HepG2 (cell line): ENCODE data around the gene HPD. TPM values are rescaled to one million over a fixed set of nuclear protein-coding genes. Genes with fewer than 3 reads are reported as not detected.

Source experiments
- ASH2L ChIP-seq: fragments of 300-600, 200-600 bp; sonication (generic); IDR thresholded peaks from 2 replicates; pipeline ENCODE4 v1.7.0; 2017; ENCODE audit warnings: low read depth, mild to moderate bottlenecking, moderate library complexity, mixed read lengths, low read length; ENCODE audit not compliant: insufficient read length
- CHD2 ChIP-seq: IDR thresholded peaks from 2 replicates; pipeline ENCODE4 v1.6.1; 2011; ENCODE audit warnings: low read depth, low read length, improper control_type of control experiment
- MLLT10 ChIP-seq: sonication (generic); formaldehyde crosslinking; IDR thresholded peaks from 2 replicates; pipeline ENCODE4 v1.4.0; 2020; ENCODE audit warnings: missing genetic modification reagents
- RFXAP ChIP-seq: sonication (generic); formaldehyde crosslinking; IDR thresholded peaks from 2 replicates; pipeline ENCODE4 v1.4.0; 2020; ENCODE audit warnings: missing genetic modification reagents, borderline replicate concordance
- SMAD1 ChIP-seq: sonication (generic); formaldehyde crosslinking; IDR thresholded peaks from 2 replicates; pipeline ENCODE4 v1.4.0; 2020; ENCODE audit warnings: missing genetic modification reagents, low read depth, mild to moderate bottlenecking, borderline replicate concordance
- SP5 ChIP-seq: IDR thresholded peaks from 2 replicates; pipeline ENCODE4 v1.6.1; 2016; ENCODE audit warnings: low read depth, borderline replicate concordance
- SRSF1 ChIP-seq: fragments of 200-400 bp; formaldehyde crosslinking; optimal IDR thresholded peaks from 2 replicates; pipeline ENCODE3; 2017; ENCODE audit warnings: mild to moderate bottlenecking, low read depth, low read length, moderate library complexity
- U2AF1 ChIP-seq: fragments of 200-400 bp; formaldehyde crosslinking; optimal IDR thresholded peaks from 2 replicates; pipeline ENCODE3; 2017; ENCODE audit warnings: mild to moderate bottlenecking, low read depth, low read length
- ZBTB7A ChIP-seq: sonication (generic); formaldehyde crosslinking; IDR thresholded peaks from 2 replicates; pipeline ENCODE4 v1.8.0; 2022; ENCODE audit warnings: mild to moderate bottlenecking, missing genetic modification reagents
- ZNF672 ChIP-seq: sonication (generic); formaldehyde crosslinking; IDR thresholded peaks from 2 replicates; pipeline ENCODE4 v1.8.1; 2022; ENCODE audit warnings: missing genetic modification reagents
- polyA plus RNA-seq, 8 experiments: library from polyadenylated mRNA; depleted of rRNA in 3 of 8; stranded (reverse) in 7 of 8; unstranded in 1 of 8; fragments of >200 nt; fragmentation: Illumina TruSeq in 4 of 8; extraction: Trizol in 4 of 8; gene quantifications; 2 replicates each; pipeline versions ENCODE4 v1.2.1 to v1.2.3, GENCODE V29; 2011 to 2016; ENCODE audit warnings: low read depth in 4 of 8, missing spikeins in 1 of 8, mixed read lengths in 1 of 8; ENCODE audit not compliant: insufficient read depth in 1 of 8
- total RNA-seq, 5 experiments: library from RNA; depleted of rRNA; stranded (reverse); fragments of >200 nt; fragmentation: Illumina TruSeq; extraction: Trizol; gene quantifications; 2 replicates each; pipeline ENCODE4 v1.2.3, GENCODE V29; 2016; ENCODE audit warnings: low read depth in 1 of 5
- TF ChIP-seq, protein P1 (sequence below): sonication (generic); formaldehyde crosslinking; IDR thresholded peaks from 2 replicates; pipeline ENCODE4 v1.5.1; 2020; ENCODE audit warnings: missing genetic modification reagents, mild to moderate bottlenecking, borderline replicate concordance
- TF ChIP-seq, protein P2 (sequence below): sonication (generic); formaldehyde crosslinking; IDR thresholded peaks from 2 replicates; pipeline ENCODE4 v1.4.0; 2020; ENCODE audit warnings: missing genetic modification reagents, mild to moderate bottlenecking, borderline replicate concordance
- TF ChIP-seq, protein P3 (sequence below): sonication (generic); formaldehyde crosslinking; IDR thresholded peaks from 2 replicates; pipeline ENCODE4 v1.5.1; 2020; ENCODE audit warnings: missing genetic modification reagents, mild to moderate bottlenecking, borderline replicate concordance
- TF ChIP-seq, protein P4 (sequence below): sonication (generic); formaldehyde crosslinking; IDR thresholded peaks from 2 replicates; pipeline ENCODE4 v1.4.0; 2020; ENCODE audit warnings: mild to moderate bottlenecking, missing genetic modification reagents
- TF ChIP-seq, protein P5 (sequence below): sonication (generic); formaldehyde crosslinking; IDR thresholded peaks from 2 replicates; pipeline ENCODE4 v1.4.0; 2020; ENCODE audit warnings: mild to moderate bottlenecking, missing genetic modification reagents, borderline replicate concordance
- TF ChIP-seq, protein P6 (sequence below), 2 experiments: IDR thresholded peaks; 2 replicates each; pipeline ENCODE4 v1.6.1; 2011 to 2012; ENCODE audit warnings: low read length in 2 of 2, borderline replicate concordance in 1 of 2, low read depth in 1 of 2, mild to moderate bottlenecking in 1 of 2, moderate library complexity in 1 of 2

The HPD gene
- total and polyA plus RNA-seq, 2 of the 13 experiments (the other 11 are each of a cell fraction or from before 2014, with no cell fraction given), result 120 to 195 TPM

DNA sequence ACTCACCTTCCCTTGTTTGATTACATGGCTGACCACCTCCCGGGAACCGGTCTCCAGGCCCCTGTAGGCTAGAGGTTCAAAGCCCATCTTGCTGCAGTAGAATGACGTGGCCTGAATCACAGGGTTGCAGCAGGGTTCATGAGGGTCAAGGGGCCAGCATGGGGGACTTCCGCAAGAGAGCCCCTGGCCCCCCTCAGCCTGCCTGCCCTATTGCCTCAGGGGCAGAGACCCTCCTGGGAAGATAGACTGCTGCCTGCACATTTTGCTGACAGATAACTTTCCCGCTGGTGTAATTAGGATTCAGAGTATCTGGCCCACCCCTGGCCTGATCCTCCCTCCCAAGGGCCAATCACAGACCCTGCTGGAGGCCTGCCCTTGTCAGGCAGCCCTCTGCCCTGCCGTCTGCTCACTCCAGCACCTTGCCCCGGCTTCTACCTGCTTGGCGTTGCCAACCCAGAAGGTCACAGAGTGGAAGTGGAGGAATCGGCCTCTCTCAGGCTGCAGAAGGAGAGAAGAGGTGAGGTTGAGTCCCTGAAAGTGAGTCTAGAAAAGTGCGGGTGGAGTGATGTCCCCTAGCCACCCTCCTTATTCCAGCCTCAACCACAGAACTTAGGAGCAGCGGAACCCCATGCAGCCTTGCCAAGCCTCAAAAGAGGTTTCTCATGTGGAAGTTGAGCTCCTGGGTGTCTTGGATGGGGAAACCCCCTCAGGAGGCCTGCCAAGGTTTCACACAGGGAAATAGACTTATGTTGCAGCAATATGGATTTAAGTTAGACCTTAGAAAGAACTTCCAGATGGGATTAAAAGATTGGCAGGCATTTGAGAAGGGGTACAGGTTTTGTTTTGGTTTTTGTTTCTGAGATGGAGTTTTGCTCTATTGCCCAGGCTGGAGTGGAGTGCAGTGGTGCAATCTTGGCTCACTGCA, 1.1 kb downstream of the HPD start (continued):
- TF ChIP-seq, protein P1, sequence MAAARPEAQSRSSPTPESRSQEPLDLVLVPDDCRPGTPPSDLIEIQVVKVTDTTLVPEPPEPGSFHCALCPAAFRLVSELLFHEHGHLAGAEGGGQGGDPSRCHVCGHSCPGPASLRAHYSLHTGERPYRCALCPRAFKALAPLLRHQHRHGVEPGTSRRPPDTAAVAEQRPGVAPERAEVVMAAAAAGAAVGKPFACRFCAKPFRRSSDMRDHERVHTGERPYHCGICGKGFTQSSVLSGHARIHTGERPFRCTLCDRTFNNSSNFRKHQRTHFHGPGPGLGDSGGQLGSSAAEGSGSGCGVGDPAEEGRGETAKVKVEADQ (CRISPR knock-in tag), result peak; percentile 44; the same call in 1 of the 2 replicates
- TF ChIP-seq SP5 (peak; percentile 35; the same call in 1 of the 2 replicates), ZBTB7A (CRISPR knock-in tag) (peak; percentile 100), MLLT10 (CRISPR knock-in tag) (no peak), SRSF1 (no peak), ZNF672 (CRISPR knock-in tag) (0 out of 2 replicates have a peak, but pooled peaks have one; percentile 76), SMAD1 (CRISPR knock-in tag) (no peak), RFXAP (CRISPR knock-in tag) (no peak), CHD2 (no peak), ASH2L (peak; percentile 40), U2AF1 (no peak)
- TF ChIP-seq, protein P2, sequence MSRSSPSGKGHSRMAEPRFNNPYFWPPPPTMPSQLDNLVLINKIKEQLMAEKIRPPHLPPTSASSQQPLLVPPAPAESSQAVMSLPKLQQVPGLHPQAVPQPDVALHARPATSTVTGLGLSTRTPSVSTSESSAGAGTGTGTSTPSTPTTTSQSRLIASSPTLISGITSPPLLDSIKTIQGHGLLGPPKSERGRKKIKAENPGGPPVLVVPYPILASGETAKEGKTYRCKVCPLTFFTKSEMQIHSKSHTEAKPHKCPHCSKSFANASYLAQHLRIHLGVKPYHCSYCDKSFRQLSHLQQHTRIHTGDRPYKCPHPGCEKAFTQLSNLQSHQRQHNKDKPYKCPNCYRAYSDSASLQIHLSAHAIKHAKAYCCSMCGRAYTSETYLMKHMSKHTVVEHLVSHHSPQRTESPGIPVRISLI (CRISPR knock-in tag), result no peak
- TF ChIP-seq, protein P3, sequence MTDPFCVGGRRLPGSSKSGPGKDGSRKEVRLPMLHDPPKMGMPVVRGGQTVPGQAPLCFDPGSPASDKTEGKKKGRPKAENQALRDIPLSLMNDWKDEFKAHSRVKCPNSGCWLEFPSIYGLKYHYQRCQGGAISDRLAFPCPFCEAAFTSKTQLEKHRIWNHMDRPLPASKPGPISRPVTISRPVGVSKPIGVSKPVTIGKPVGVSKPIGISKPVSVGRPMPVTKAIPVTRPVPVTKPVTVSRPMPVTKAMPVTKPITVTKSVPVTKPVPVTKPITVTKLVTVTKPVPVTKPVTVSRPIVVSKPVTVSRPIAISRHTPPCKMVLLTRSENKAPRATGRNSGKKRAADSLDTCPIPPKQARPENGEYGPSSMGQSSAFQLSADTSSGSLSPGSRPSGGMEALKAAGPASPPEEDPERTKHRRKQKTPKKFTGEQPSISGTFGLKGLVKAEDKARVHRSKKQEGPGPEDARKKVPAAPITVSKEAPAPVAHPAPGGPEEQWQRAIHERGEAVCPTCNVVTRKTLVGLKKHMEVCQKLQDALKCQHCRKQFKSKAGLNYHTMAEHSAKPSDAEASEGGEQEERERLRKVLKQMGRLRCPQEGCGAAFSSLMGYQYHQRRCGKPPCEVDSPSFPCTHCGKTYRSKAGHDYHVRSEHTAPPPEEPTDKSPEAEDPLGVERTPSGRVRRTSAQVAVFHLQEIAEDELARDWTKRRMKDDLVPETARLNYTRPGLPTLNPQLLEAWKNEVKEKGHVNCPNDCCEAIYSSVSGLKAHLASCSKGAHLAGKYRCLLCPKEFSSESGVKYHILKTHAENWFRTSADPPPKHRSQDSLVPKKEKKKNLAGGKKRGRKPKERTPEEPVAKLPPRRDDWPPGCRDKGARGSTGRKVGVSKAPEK, result no peak
- TF ChIP-seq, protein P4, sequence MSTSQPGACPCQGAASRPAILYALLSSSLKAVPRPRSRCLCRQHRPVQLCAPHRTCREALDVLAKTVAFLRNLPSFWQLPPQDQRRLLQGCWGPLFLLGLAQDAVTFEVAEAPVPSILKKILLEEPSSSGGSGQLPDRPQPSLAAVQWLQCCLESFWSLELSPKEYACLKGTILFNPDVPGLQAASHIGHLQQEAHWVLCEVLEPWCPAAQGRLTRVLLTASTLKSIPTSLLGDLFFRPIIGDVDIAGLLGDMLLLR (CRISPR knock-in tag), result no peak
- TF ChIP-seq, protein P5, sequence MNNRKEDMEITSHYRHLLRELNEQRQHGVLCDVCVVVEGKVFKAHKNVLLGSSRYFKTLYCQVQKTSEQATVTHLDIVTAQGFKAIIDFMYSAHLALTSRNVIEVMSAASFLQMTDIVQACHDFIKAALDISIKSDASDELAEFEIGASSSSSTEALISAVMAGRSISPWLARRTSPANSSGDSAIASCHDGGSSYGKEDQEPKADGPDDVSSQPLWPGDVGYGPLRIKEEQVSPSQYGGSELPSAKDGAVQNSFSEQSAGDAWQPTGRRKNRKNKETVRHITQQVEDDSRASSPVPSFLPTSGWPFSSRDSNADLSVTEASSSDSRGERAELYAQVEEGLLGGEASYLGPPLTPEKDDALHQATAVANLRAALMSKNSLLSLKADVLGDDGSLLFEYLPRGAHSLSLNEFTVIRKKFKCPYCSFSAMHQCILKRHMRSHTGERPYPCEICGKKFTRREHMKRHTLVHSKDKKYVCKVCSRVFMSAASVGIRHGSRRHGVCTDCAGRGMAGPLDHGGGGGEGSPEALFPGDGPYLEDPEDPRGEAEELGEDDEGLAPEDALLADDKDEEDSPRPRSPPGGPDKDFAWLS (CRISPR knock-in tag), result no peak
- TF ChIP-seq, protein P6, sequence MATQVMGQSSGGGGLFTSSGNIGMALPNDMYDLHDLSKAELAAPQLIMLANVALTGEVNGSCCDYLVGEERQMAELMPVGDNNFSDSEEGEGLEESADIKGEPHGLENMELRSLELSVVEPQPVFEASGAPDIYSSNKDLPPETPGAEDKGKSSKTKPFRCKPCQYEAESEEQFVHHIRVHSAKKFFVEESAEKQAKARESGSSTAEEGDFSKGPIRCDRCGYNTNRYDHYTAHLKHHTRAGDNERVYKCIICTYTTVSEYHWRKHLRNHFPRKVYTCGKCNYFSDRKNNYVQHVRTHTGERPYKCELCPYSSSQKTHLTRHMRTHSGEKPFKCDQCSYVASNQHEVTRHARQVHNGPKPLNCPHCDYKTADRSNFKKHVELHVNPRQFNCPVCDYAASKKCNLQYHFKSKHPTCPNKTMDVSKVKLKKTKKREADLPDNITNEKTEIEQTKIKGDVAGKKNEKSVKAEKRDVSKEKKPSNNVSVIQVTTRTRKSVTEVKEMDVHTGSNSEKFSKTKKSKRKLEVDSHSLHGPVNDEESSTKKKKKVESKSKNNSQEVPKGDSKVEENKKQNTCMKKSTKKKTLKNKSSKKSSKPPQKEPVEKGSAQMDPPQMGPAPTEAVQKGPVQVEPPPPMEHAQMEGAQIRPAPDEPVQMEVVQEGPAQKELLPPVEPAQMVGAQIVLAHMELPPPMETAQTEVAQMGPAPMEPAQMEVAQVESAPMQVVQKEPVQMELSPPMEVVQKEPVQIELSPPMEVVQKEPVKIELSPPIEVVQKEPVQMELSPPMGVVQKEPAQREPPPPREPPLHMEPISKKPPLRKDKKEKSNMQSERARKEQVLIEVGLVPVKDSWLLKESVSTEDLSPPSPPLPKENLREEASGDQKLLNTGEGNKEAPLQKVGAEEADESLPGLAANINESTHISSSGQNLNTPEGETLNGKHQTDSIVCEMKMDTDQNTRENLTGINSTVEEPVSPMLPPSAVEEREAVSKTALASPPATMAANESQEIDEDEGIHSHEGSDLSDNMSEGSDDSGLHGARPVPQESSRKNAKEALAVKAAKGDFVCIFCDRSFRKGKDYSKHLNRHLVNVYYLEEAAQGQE (IDR thresholded peaks at IDR 0.05; ENCODE audit: borderline replicate concordance in 1 of 2, low read depth in 1 of 2, low read length in 2 of 2), result no peak
